LHCN-M2 (cell line): ENCODE measurements around the gene SIAE. TPM values are rescaled to one million over a fixed set of nuclear protein-coding genes. Genes with fewer than 3 reads are reported as not detected.

Experiments used
- DNase-seq: peaks from one replicate; pipeline ENCODE4 v3.0.0-alpha.2; 2012; ENCODE audit warnings: low read depth
- total RNA-seq: library from RNA; depleted of rRNA; stranded (reverse); fragments of >200 nt; gene quantifications from 2 replicates; pipeline ENCODE4 v1.2.3, GENCODE V29; 2014

SIAE gene
- total RNA-seq, 1 experiment from 2014 or later, result 15.3 TPM

DNA sequence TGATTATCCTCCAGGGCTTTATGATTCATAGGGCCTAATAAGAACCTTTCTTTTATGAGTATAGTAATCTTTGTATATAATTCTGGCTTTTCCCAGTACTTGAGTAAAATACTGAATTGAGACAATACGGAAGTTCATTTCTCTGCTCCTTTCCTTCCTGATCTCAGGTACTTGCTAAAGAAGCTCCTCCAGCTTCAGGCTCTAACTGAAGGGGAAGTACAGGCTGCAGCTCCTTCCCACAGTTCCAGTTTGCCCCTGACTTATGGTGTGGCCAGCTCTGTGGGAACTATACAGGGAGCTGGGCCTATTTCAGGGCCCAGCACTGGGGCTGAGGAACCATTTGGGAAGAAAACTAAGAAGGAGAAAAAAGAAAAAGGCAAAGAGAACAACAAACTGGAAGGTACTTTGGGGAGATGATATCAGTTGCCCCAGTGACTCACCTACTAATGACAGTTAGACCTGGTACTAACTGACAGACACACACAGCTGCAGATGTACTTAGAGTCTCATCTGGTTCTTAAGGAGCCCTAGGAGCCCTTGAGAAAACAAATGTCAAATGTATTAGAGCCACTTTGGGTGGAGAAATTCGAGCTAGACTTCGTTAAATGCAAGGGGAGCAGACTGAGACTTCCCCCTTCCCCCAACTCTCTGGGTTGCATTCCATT, 47.9 kb downstream of the SIAE start:
- DNase-seq, result peak; percentile 97

DNA sequence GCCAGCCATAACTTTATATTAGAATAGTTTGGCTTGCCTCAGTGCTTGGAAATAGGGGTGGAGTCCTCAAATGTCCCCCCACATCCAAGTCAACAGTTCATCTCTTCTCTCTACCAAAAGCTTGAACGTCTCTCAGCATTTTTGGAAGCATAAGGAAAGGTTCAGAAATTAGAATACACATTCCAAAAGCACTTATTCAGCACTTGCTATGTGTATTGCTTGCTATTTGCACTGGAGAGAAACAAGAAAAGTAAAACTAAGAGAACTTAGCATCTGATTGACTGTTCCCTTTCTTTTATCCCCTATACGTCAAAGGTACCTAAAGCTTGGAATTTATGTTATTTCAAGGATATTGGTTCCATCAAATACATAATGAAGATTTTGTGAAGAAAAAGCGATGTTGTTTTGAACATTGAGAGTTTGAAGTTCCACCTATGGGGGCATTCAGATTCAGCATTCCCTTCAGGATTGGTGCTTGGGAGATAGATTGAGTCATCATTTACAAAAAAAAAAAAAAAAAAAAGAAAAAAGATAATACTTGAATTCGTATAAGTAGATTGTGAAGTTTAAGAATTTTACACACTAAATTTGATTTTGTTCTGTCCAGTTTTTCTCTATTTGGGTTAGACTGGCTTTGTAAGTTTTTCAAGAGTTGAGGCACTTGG, 49.5 kb downstream of the SIAE start:
- DNase-seq, result peak; percentile 30

DNA sequence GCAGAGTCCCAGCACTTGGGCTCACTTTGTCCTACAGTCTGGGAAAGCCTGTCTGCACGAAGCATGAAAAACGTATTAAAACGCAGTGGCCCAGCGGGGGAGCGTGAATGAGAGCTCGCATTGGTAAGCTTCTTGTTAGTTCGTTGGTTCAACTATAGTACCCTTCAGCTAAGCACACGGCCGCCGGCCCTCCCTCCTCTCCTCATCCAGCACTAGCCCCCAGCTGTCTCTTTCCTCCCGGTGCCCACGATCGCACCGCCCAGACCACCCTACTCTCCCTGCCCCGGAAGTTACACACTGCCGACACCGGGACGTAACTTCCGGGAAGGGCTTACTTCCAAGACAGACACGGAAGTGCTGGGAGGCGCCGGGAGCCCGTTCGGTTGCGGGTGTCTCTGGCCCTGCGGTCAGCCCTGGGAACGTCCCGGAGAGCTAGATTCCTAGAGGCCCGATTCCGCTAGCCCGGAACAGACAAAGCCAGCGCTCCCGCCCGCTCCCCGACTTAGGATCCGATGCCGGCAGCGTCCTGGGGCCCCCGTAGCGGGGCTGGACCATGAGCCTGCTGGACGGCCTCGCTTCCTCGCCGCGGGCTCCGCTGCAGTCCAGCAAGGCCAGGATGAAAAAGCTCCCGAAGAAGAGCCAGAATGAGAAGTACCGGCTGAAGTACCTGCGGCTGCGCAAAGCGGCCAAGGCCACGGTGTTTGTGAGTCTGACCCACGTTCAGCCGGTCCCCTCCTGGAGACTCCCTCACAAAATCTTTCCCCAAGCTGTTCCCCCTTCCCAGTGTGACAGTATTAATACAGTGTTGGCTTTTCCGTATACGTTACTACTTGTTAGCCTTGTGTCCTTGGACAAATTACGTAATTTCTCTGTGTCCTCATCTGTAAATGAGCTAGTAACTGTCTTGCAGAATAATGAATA, 50.7 kb downstream of the SIAE start, which contains the start of gene TBRG1:
Gene TBRG1, plus strand, starts transcription at position 334 of the 921 bp plus-strand sequence. Its CDS starts 220 bp downstream, at position 554.
- peak; percentile 90 for DNase-seq

DNA sequence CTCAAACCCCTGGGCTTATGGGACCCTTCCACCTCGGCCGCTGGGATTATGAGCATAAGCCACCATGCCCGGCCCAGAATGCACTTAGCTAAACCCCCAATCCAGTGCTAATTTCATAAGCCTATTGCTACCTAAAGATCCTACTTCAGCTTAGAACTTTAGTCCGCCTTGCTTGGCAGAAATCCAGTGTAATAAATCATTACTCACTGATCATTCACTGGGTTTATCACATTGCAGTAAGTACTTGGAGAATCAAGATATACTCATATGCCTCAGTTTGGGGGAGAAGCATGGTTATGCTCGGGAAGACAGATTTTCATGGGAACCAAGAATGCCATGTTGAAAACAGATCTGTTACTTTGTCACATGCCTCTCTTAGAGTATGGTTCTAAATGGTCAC, 54.7 kb downstream of the SIAE start:
- no peak for DNase-seq

DNA sequence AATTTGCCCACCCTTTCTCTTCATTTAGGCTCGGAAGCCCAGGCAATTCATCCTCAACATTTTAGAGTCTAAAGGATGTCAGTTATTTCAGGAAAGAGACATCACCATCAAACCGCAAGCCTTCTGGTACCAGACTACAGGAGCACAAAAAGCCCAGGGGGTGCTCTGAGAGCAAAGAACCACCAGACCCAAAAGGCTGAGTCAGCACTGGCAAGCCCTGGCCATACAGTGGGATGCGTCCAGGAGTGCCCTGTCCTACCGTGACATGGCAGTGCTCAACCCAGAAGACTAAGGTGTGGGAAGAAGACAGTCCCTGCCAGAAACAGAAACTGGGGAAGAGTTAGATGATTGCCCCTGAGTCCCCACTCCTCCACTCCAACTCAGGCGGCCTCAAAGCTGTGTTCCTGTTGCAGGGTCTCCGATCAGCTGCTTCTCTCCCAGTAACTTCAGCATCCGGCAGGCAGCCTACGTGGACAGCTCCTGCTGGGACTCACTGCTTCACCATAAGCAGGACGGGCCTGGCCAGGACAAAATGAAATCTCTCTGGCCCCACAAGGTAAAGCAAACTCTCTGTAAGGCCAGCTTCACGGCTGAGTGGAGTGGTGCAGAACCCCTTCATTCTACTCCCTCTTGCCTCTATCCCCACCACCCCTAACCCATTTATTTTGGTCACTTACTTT, 60.8 kb downstream of the SIAE start:
- DNase-seq, result no peak

DNA sequence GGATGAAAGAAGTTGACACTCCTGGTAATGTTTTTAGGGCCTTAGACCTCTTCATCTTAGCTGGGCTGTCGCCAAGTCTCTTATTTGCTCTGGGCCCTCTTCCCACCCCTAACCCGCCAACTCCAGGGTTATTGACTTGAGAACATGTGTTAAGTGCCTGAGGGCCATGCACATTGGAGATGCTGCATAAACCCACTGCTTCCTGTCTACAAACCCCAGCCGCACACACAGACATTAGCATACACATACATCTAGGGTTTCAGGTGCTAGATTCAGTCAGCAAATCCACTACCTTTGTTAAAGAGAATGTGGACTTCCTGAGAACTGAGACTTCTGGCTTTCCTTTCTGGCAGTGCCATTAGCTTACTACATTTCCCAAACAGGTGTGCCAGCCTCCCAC, 61.5 kb downstream of the SIAE start:
- no peak for DNase-seq

DNA sequence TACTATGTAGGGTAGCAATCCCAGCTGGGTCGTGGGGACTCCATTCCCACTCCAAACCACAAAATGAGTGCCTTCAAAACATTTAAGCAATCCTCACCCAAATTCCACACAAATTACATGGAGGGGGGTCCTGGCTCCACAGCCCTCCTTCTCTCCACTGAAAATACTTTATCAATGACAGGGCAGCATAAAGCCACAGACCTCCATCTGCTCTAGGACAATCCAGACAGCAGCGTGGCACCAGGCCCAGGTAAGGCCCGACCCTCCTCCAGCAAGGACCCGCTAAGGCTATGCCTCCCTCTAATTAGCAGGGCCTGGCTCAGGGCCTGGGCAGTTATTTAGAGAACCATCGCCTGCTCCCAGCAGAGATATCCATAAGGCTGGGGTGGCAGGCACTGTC, 62.5 kb downstream of the SIAE start, which contains the start of gene PANX3:
Gene PANX3, plus strand, starts transcription at position 365 of the 400 bp plus-strand sequence. CDS start 129 bp downstream, outside the sequence.
- no peak for DNase-seq

DNA sequence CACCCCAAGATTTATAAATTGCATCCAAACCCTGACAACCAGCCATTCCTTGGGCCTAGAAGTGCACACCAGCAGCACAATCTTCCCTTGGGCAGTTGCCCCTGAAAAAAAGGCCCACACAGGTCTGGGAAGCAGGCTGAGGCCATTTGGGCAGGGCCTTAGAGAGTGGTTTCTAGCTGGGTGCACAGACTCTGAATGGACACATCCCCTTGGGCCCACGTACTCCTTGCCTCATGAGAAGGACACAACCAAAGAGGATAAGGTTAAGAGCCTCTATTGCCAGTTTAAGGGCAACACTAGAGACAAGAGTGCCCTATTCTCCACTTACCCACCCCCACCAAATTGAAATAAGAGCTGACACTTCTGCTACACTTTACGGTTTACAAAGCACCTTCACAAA, 63.2 kb downstream of the SIAE start:
- DNase-seq, result no peak

DNA sequence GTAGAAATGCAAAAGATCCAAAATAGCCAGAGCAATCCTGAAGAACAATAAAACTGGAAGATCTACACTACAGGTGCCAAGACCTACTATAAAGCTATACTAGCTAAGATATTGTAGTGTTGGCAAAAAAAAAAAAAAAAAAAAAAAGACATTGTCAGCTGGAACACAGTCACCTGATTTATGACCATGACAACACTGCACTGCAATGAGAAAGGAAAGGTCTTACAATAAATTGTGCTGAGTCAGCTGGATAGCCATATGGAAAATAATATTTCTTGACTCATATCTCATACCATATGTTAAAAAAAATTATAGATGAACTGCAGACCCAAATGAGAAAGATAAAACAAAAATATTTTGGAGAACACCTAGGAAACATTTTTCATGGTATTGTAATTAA, 65.4 kb downstream of the SIAE start:
- peak; percentile 12 for DNase-seq

DNA sequence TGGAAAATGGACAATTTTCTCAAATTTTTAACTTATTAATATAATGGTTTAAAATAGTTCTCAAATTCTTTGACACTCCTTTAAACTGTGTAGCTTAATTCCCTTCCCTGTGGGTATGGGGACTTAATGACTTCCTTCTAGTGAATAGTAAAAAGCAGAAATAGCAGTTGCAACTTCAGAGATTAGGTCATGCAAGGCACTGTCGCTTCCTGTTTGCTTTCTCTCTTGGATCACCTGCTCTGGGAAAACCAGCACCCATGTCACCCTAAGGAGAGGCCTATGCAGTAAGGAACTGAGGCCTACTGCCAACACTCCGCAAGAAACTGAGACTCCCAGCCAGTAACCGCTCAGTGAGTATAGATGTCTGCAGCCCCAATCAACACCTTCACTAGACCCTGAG, 67.8 kb downstream of the SIAE start:
- DNase-seq, result no peak

DNA sequence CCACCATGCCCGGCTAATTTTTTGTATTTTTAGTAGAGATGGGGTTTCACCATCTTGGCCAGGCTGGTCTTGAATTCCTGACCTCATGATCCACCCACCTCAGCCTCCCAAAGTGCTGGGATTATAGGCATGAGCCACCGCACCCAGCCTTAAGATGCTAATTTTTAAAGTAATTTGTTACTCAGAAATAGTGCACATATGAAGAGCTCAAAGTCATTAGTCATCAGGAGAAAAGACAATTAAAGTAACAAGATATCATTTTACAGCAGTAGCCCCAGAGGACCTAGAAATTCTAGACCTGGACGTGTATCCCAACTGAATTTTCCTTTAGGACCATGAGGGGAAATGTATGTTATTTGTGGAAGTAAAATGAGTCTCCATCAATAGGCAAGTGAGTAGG, 70.8 kb downstream of the SIAE start:
- peak; percentile 50 for DNase-seq

DNA sequence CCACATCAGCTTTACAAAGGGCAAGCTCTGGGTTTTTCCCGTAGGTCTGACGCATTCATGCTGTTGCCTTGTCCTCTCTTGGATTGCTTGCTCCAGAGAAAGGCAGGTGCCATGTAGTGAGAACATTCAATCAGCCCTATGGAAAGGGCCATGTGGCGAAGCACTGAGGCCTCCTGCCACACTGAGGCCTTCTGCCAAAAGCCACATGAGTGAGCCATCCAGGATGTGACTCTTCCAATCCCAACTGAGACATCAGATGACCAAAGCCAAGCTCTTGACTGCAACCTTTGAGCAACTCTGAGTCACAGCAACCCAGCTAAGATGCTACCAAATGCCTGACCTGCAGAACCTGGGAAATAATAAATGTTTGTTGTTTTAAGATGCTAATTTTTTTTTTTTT, 71.3 kb downstream of the SIAE start:
- peak; percentile 97 for DNase-seq

DNA sequence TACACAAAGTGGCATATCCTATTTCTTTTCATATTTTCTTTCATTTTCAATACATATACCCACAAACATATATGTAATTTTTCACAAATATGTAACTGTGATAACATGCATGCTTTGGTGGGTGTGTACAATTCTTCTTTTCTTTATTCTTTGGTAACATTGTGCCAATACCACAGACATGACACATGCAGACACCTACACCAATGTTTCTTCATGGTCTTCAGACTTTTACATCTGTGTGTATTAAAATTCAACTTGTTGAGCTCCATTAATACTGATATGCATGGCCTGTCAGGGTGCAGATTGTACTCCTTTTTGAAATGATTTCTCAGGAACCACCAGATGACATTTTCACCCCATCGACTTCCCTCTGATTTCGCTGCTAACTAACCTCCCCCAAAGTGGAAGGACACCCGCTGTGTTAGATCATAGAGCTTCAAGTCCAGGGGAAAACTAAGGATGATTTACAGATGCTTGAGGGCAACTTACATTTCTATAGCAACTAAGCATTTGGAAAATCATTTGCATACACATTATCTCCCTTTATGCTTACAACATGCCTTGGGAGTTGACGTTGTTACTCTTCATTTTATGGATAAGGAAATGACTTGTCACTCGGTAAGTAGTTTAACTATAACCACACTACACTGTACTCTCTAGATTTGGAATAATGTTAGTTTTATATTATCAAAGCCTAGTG, 72.8 kb downstream of the SIAE start:
- no peak for DNase-seq

DNA sequence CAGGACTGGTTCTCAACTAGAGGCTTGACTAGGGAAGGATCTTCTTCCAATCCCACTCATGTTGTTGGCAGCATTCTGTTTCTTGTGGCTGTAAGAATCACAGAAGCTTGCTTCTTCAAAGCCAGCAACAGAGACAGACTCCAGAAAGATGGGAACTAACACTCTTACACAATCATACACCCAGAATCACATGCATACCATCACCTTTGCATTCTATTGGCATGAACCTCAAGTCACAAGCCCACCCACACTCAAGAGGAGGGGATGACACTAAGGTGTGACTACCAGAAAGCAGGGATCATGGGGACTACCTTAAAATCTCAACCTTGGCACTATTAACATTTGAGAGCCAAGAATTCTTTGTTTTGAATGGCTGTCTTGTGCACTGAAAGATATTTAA, 75.9 kb downstream of the SIAE start:
- DNase-seq, result no peak

DNA sequence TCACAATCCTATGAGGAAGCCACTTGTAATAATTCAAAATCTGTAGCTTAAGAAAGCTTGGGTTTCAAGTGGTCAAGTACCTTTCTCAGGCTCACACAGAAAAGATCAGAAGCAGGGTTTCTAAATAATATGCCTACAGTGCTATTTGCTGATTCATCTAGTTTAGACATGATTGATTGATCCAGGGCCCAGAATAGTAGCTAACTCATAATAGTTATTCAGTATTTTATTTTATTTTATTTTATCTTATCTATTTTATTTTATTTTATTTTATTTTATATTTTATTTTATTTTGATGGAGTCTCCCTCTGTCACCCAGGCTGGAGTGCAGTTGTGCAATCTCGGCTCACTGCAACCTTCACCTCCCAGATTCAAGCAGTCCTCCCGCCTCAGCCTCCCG, 78.2 kb downstream of the SIAE start:
- no peak for DNase-seq

DNA sequence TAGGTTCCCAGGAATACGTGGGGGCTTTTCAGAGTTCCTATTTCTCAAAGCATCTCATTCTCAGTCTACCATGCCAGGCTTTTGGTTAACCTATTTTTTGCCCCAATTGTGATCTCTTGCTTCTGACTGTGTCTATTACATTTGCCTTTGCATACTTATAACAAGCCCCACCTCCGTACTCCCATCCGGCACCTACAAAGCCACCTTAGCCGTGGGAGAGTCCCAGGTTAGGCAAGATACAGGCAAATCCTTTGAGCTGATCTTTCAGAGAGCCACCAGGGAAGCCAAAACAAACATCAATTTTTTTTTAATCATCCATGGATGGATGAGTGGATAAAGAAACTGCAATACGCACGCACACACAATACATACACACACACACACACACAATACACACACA, 80.9 kb downstream of the SIAE start:
- DNase-seq, result no peak

DNA sequence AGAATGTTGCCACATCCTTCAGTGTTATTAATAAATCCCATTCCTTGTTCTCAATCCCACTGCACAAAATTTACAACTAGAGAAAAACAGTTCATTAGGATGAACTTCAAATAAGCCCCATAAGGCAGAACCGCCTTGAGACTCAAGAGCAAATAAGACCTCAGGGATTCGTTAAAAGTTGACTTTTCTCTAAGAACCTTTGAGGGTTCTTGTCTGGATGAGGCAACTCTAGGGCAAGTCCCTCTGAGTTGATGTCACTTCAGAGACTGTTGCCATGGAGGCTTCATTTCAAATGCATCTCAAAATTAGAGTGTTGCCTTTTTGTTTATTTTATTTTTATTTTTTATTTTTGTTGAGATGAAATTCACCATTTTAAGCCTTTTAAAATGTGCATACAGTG, 82.1 kb downstream of the SIAE start:
- DNase-seq, result no peak

DNA sequence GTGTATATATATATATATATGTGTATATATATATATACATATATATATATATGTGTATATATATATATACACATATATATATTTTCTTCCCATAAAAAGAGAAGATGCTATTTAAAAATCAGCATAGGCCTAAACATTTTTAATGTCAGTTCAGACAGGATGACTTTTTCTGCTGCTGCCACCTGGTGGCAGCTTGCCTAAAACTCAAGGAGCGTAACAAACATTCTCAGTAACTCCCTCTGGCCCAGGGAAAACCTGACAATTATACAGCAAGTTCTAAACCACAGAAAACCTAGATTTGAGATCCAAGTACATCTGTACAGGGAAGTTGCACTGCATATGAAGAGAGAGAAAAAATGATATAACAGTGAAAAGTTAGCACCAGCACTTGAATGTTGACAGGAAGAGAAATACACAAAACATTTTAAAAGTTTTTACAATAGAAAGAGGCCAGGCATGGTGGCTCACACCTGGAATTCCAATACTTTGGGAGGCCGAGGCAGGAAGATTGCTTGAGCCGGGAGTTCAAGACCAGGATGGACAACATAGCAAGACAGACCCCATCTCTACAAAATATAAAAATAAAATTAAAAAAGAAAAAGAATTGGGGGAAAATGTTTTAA, 87.2 kb downstream of the SIAE start:
- peak; percentile 59 for DNase-seq

DNA sequence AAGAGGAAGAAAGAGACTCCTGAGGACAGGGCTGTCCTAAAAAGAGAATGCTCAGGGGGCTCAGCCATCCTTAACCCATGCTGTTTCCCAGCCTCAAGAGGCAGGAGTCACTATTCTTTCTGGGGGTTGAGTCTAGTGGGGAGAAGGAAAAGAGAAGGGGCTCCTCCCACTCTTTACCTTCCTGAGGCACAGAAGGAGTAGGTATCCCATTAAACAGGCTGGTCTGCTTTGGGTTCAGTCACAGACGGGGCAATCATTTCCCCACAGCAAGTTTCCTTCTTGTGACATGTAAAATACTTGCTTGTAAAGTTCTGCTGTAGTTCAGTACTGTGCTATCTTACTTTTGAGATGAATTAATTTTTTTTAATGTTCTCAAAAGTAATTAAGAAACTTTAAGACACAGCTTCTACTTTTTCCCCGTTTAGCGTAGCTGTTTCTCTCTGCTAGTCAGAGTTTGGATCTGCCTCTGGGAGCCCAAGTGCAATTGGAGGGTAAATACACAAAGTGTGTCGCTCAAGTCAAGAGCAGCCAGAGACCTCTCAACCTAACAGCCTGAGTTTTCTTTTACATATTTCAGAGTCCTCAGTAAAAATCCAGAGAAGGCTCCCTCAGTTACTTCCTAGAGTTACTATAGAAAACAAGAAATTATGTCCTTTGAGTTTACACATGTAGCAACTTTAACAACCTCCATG, 88.7 kb downstream of the SIAE start:
- DNase-seq, result no peak

DNA sequence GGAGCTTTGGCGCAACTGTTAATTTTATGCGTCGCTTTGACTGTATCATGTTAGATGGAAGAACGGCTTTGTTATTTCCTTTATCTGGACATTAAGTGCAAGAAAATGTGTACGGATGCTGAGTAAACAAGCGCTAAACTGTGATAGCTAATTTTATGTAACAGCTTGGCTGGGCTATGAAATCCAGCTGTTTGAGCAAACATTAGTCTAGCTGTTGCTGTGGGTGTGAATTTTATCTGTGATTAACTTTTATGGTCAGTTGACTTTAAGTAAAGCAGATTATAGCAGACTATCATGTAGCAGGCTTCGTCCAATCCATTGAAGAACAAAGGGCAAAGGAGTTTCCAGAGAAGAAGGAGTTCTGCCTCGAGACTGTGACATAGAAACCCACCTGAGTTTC, 89.8 kb downstream of the SIAE start:
- no peak for DNase-seq
